ENCODE data around the gene TMA7.

- TF ChIP-seq CTCF (IDR thresholded peaks at IDR 0.05) (peak; percentile 97 to 99 (median 98)), EP300 (IDR thresholded peaks at IDR 0.05) (no peak), POLR2AphosphoS5 (IDR thresholded peaks at IDR 0.05) (no peak)
Observed at GRCh38 chr3:48435774-48436476, 4.1 kb upstream of the TMA7 start.
